Midbrain (tissue), 1 donor: ENCODE measurements around the gene SESTD1.
A peak's percentile ranks its signal among the peaks of the same experiment; 100 is the strongest.
"Not testable (repeated sequence)": the region's sequence is repeated elsewhere in the genome, so short reads cannot be mapped to it uniquely, and the experiment has no call there.

ENCODE experiments used
- DNase-seq: peaks from one replicate; lab custom pipeline; 2025; lab: John Stamatoyannopoulos, UW

SESTD1 gene

DNA sequence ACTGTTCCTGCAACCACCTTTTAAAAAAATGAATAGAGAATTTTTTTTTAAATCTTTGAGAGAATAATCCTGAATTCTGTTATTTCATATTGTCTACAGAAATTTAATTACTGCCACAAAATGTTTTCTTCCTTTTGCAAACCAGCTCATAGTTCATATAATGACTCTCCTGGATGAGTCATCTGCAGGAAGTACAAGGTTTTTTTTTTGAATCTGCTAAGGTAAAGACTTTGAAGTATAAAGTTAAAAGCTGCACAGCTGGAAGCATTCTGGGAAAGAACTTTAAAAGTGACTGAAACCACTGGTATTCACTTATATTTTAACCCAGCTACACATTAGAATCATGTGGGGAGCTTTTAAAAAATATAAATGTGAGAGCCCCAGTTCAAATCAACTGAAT, 25.4 kb downstream of the SESTD1 start:
- no peak for DNase-seq

DNA sequence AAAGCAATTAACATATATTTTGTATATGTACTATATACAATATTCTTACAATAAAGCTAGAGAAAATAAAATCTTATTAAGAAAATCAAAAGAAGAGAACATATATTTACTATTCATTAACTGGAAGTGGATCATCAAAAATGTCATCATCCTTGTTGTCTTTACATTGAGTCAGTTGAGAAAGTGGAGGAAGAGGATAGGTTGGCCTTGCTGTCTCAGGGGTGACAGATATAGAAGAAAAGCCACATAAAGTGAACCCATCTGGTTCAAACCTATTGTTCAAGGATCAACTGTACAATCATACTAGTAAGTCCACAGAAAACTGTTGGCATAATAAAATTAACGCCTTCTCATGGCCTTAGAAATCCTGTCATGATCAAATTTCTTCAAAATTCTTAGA, 26.6 kb downstream of the SESTD1 start:
- no peak for DNase-seq

DNA sequence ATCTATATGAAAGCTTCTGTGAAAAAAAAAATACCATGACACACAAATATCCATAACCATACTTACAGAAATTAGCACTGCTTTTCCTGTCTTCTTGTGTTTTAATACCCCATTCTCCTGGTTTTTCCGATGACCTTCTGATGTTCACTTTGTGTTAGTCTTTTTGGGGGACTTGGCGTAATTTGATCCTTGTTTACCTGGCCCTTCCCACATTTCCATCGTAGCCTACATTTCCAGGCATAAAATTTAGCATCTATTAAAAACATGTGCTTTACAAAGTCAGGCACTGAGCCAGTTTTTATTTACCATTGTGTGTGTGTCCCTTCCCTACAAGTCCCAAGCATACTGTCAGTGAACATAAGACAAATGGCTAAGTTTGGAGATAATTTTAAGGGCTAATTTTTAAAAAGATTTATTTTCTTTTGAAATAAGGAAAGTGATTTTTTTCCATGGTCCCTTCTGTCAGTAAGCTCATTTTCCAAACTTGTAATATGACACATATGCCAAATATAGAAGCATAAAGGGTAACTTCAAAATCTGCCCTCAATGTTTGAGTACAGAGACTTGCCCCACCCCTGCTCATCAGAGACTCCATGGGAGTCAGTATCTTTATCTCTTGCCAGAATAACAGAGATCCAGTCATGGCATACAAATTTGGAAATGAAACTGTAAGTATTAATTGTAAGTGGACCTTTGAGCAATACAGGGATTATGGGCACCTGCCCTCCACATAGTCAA, 27.3 kb downstream of the SESTD1 start:
- no peak for DNase-seq

GRCh38 chr2:179235463-179236108, 29.0 kb downstream of the SESTD1 start:
- DNase-seq, result peak; percentile 26

GRCh38 chr2:179234658-179235240, 29.9 kb downstream of the SESTD1 start:
- no peak for DNase-seq

GRCh38 chr2:179233626-179234430, 30.8 kb downstream of the SESTD1 start:
- DNase-seq, result no peak

DNA sequence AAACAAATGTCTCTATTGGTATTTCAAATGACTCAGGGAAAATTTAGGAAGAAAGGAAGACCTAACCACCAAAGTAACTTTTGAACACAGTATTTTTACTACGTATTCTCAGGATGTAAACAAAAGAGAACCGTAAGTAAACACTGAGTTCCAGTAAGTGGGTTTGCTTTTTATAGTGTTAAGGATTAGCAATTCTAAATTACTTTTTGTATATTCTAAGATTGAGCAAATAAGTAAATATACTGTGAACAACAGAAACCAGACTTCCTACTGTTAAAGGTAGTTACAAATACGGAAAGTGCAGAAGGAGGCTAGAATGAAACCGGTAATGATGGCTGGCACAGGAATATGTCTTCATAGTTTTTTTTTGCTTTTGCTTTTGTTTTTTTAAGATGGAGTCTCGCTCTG, 31.5 kb downstream of the SESTD1 start:
- DNase-seq, result no peak

DNA sequence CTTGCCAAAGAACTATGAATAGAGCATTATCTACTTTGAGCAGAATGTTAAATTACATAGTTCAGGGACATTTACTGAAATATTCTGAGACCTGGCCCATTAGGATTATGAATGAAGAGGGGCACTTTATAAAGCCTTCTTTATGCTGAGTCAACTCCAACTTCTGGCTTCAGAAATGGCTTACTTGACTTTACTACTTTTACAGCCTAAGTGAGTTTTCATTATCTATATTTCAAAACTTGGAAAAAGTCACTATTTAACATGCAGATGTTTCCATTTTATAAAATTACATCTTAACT, 37.7 kb downstream of the SESTD1 start:
- no peak for DNase-seq

GRCh38 chr2:179226203-179226960, 38.2 kb downstream of the SESTD1 start:
- DNase-seq, result peak; percentile 53

- DNase-seq, result no peak
Observed at GRCh38 chr2:179224361-179224760, 40.3 kb downstream of the SESTD1 start.

DNA sequence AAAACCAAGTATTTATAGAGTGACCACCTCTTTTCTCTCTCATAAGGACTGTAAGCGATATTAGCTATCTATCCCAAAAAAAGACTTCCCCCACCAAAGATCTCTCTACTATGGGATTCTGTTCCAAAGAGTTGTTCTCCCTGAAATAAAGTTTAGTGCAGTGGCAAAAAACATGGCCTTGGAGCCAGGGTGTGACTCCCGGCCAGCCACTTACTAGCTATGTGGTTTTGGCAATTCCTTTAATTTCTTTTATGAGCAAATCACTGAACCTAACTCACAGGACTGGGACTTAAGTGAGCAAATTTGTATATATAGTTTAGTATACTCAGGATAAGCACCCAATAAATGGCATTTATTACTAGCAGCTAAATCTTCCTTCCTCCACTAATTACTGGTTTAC, 42.6 kb downstream of the SESTD1 start:
- no peak for DNase-seq

- DNase-seq, result peak; percentile 85
Observed at GRCh38 chr2:179218848-179219594, 45.6 kb downstream of the SESTD1 start.

DNA sequence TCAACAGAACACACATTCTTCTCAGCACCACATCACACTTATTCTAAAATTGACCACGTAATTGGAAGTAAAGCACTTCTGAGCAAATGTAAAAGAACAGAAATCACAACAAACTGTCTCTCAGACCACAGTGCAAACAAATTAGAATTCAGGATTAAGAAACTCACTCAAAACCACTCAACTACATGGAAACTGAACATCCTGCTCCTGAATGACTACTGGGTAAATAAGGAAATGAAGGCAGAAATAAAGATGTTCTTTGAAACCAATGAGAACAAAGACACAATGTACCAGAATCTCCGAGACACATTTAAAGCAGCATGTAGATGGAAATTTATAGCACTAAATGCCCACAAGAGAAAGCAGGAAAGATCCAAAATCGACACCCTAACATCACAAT, 50.0 kb downstream of the SESTD1 start:
- DNase-seq, result not testable (repeated sequence)

DNA sequence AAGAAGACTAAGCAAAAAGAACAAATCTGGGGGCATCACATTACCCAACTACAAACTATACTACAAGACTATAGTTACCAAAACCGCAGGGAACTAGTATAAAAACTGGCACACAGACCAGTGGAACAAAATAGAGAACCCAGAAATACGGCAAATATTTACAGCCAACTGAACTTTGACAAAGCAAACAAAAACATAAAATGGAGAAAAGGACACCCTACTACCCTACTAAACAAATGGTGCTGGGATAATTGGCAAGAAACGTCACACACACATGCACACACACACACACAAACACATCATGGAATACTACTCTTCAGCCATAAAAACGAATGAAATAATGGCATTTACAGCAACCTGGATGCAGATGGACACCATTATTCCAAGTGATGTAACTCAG, 53.3 kb downstream of the SESTD1 start:
- DNase-seq, result no peak

DNA sequence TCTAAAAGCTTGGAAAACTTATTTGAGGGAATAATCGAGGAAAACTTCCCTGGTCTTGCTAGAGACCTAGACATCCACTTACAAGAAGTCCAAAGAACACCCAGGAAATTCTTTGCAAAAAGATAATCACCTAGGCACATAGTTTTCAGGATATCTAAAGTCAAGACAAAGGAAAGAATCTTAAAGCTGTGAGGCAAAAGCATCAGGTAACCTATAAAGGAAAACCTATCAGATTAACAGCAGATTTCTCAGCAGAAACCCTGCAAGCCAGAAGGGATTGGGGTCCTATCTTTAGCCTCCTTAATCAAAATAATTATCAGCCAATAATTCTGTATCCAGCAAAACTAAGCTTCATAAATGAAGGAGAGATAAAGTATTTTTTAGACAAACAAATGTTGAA, 56.4 kb downstream of the SESTD1 start:
- not testable (repeated sequence) for DNase-seq

DNA sequence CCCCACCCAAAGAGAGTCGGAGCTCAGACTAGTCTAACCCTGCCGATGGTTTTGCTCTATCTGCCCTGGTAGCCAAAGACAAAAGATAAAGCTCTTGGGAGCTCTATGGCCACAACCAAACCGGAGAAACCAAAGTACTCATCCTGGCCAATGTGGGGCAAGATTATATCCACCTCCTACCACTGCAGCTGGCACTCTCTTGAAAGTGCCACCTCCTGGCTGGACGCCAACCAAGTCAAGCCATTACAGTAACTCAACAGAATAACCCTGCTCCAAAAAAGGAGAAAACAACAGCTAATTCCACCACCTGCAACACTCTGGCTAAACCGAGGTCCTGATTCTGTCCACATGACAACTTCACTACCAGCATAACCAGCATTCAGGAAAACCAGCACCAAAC, 57.6 kb downstream of the SESTD1 start:
- DNase-seq, result no peak

GRCh38 chr2:179201869-179202268, 62.8 kb downstream of the SESTD1 start:
- DNase-seq, result no peak

GRCh38 chr2:179195926-179196590, 68.6 kb downstream of the SESTD1 start:
- DNase-seq, result not testable (repeated sequence)

DNA sequence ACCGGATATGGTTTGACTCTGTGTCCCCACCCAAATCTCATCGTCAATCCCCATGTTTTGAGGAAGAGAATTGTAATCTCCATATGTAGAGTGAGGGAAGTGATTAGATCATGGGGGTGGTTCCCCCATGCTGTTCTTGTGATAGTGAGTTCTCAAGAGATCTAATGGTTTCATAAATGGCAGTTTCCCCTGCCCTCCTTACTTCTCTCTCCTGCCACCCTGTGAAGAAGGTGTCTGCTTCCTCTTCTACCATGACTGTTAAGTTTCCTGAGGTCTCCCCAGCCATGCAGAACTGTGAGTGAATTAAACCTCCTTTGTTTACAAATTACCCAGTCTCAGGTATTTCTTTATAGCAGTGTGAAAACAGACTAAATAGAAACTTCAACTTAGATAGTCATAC, 69.5 kb downstream of the SESTD1 start:
- DNase-seq, result no peak

DNA sequence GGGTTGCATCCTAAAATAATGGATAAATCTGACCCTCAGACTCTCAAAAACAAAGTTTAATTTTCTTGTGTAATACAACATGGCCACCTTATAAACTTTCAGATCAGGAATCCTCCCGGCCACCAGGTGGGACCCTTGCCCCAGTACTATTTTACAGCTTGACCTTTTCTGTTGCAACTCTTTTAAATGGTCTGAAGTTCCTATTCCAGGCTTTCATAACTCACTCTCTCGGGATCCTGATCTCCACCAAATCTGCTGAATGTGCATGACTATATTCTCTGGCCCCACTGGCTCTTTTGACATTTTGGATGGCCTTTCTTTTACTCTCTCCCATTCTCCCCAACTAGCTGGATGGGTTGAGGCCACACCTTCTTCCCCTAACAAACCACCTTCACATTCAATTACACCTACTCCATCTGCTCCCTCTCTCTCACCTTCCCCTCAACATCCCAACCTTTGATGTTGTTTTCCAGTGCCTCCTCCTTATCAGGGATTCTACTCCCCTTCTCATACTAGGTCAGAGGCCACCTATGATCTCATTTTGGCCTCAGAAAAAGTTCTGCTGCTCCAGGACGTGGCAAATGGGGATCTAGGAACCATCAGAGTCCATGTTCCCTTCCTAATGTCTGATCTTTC, 70.8 kb downstream of the SESTD1 start:
- no peak for DNase-seq
